Breast epithelium (tissue), 3 donors: Measurements from ENCODE around the gene CUBN.

Experiments used
- POLR2A ChIP-seq: fragments of 450-650 bp; IDR thresholded peaks from one replicate; pipeline ENCODE4 v1.6.1; 2016; ENCODE audit warnings: antibody characterized with exemption, mild to moderate bottlenecking, moderate library complexity
- POLR2AphosphoS5 ChIP-seq, 3 donors: sonication (generic); formaldehyde crosslinking; IDR thresholded peaks; one replicate each; pipeline ENCODE4 v1.6.1; 2017; ENCODE audit warnings: antibody characterized with exemption in 3 of 3

GRCh38 chr10:17077890-17078289 lies 51.7 kb downstream of the CUBN start:
- no peak for TF ChIP-seq POLR2AphosphoS5 (IDR thresholded peaks at IDR 0.05)
- TF ChIP-seq POLR2A, result no peak
